HG02763 (cell line): ENCODE results near the gene ZNF716.
"Not testable (repeated sequence)": the region's sequence is repeated elsewhere in the genome, so short reads cannot be mapped to it uniquely, and the experiment has no call there.

ENCODE experiments used
- ATAC-seq: cut with Tn5 transposase; IDR thresholded peaks from one replicate; pipeline ENCODE4 v1.9.1; 2021; ENCODE audit warnings: mild to moderate bottlenecking, moderate library complexity; ENCODE audit not compliant: unreplicated experiment

The ZNF716 gene

GRCh38 chr7:57425969-57426628 lies 23.9 kb upstream of the ZNF716 start:
- no peak for ATAC-seq

- ATAC-seq, result no peak
These were observed 23.4 kb upstream of the ZNF716 start for GRCh38 chr7:57426629-57427003.

GRCh38 chr7:57427146-57427545 lies 22.8 kb upstream of the ZNF716 start:
- ATAC-seq, result no peak

- ATAC-seq, result no peak
These were observed 22.4 kb upstream of the ZNF716 start for GRCh38 chr7:57427594-57427993.

- ATAC-seq, result no peak
These were observed 17.4 kb upstream of the ZNF716 start for GRCh38 chr7:57432583-57432982.

GRCh38 chr7:57437581-57437980 lies 12.4 kb upstream of the ZNF716 start:
- no peak for ATAC-seq

- ATAC-seq, result no peak
These were observed 11.7 kb upstream of the ZNF716 start for GRCh38 chr7:57438244-57438643.

- ATAC-seq, result no peak
These were observed 6.4 kb upstream of the ZNF716 start for GRCh38 chr7:57443567-57443966.

- ATAC-seq, result not testable (repeated sequence)
These were observed 19.3 kb downstream of the ZNF716 start for GRCh38 chr7:57469186-57469828.

- ATAC-seq, result not testable (repeated sequence)
These were observed 30.3 kb downstream of the ZNF716 start for GRCh38 chr7:57480304-57480703.

GRCh38 chr7:57485022-57485421 lies 35.0 kb downstream of the ZNF716 start:
- ATAC-seq, result not testable (repeated sequence)

- ATAC-seq, result no peak
These were observed 38.0 kb downstream of the ZNF716 start for GRCh38 chr7:57487957-57488356.

- ATAC-seq, result not testable (repeated sequence)
These were observed 45.1 kb downstream of the ZNF716 start for GRCh38 chr7:57495111-57495510.

GRCh38 chr7:57496395-57496794 lies 46.4 kb downstream of the ZNF716 start:
- ATAC-seq, result no peak

GRCh38 chr7:57505176-57505575 lies 55.2 kb downstream of the ZNF716 start:
- ATAC-seq, result no peak
